Astrocyte of the spinal cord (primary cell): Measurements from ENCODE around the gene CNOT1.
"Not testable (repeated sequence)": the region's sequence is repeated elsewhere in the genome, so short reads cannot be mapped to it uniquely, and the experiment has no call there.

Experiments
- DNase-seq: peaks from one replicate; pipeline ENCODE4 v3.0.0; 2011; ENCODE audit warnings: low read depth, low spot score
- H3K4me3 ChIP-seq: 2 replicates; pipeline ENCODE4 v1.5.1; 2011; ENCODE audit warnings: low read depth, mild to moderate bottlenecking, low read length, moderate library complexity
- in situ Hi-C: cut with HindIII; loops from 2 replicates; pipeline ENCODE4 v1.10.0; 2017; ENCODE audit warnings: low sequenced_read_pairs
- TF ChIP-seq, protein P1 (sequence below): IDR thresholded peaks from 2 replicates; pipeline ENCODE4 v1.5.1; 2012; ENCODE audit warnings: low read depth, mild to moderate bottlenecking, low read length, inconsistent platforms

Gene CNOT1

DNA sequence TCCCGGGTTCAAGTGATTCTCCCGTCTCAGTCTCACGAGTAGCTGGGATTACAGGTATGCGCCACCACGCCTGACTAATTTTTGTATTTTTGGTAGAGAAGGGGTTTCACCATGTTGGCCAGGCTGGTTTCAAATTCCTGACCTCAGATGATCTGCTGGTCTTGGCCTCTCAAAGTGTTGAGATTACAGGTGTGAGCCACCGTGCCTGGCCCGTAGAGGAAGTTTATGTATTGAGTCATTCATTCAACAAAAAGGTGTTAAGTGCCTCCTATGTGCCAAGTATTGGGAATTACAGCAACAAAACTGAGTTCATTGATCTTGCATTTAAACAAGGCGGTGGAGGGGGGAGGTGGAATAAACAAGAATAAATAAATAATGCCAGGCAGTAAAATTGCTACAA is 10.2 kb upstream of the CNOT1 start:
- in situ Hi-C loops, result no loop called here
- TF ChIP-seq, protein P1, sequence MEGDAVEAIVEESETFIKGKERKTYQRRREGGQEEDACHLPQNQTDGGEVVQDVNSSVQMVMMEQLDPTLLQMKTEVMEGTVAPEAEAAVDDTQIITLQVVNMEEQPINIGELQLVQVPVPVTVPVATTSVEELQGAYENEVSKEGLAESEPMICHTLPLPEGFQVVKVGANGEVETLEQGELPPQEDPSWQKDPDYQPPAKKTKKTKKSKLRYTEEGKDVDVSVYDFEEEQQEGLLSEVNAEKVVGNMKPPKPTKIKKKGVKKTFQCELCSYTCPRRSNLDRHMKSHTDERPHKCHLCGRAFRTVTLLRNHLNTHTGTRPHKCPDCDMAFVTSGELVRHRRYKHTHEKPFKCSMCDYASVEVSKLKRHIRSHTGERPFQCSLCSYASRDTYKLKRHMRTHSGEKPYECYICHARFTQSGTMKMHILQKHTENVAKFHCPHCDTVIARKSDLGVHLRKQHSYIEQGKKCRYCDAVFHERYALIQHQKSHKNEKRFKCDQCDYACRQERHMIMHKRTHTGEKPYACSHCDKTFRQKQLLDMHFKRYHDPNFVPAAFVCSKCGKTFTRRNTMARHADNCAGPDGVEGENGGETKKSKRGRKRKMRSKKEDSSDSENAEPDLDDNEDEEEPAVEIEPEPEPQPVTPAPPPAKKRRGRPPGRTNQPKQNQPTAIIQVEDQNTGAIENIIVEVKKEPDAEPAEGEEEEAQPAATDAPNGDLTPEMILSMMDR, result no peak

DNA sequence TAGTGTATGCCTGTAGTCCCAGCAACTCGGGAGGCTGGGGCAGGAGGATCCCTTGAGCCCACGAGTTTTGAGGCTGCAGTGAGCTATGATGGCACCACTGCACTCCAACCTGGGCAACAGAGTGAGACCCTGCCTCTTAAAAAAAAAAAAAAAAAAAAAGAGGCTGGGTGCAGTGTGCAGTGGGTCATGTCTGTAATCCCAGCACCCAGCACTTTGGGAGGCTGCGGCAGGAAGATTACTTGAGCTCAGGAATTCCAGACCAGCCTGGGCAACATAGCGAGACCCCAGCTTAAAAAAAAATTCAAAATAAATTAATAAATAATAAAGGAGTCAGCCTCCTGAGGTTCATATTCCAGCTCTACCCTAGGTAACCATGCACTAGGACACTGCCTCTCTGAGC is 9.6 kb upstream of the CNOT1 start:
- in situ Hi-C loops, result no loop called here
- TF ChIP-seq, protein P1, result no peak
- no peak overlapping the region for H3K4me3 ChIP-seq
- DNase-seq, result no peak

More for the DNA sequence above, 10.2 kb upstream of the CNOT1 start:
- H3K4me3 ChIP-seq, result no peak overlapping the region
- no peak for DNase-seq

DNA sequence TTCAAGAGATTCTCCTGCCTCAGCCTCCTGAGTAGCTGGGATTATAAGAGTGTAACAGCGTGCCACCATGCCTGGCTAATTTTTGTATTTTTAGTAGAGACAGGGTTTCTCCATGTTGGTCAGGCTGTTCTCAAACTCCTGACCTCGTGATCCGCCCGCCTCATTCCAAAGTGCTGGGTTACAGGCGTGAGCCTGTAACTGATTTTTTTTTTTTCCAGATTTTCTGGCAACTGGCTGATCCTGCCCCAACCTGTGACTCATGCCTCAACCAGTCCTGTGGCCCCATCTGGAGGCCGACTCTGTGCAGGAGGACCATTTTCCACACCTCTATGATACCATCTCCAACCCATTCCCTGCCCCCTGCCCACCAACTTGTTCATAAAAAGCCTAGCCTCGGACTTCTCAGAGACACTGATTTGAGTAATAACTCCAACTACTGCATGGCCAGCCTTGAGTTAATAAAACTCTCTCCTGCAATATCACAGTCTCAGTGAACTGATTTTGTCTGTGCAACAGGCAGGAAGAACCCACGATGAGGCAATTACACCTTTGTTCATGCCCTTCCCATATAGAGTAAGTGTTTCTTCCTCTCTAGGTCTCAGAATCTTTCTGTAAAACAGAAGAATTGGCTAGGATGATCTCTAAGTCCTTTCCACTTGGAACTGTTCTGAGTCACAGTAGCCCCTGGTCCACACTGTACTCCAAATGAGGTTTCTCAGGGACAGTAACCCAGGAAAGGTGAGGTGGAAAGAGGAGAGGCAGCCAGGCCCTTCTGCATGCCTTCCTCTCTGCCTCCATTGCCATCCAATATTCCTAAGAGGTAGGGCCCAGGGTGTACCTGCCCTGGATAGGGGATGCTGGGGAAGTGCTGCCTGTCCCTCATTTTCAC is 8.8 kb upstream of the CNOT1 start:
- peak; percentile 81 for DNase-seq
- no peak overlapping the region for H3K4me3 ChIP-seq
- in situ Hi-C loops, result no loop called here
- TF ChIP-seq, protein P1, result peak; percentile 61

DNA sequence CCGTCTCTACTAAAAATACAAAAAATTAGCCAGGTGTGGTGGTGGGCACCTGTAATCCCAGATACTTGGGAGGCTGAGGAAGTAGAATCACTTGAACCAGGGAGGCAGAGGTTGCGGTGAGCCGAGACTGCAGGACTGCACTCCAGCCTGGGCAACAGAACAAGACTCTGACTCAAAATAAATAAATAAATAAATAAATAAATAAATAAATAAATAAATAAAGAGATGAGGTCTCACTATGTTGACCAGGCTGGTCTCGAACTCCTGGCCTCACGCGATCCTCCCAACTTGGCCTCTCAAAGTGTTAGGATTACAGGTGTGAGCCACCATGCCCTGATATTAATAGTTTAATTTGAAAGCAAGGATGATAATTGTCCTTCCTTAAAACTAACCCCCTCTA is 7.4 kb upstream of the CNOT1 start:
- H3K4me3 ChIP-seq, in situ Hi-C loops, DNase-seq: not testable (repeated sequence)

DNA sequence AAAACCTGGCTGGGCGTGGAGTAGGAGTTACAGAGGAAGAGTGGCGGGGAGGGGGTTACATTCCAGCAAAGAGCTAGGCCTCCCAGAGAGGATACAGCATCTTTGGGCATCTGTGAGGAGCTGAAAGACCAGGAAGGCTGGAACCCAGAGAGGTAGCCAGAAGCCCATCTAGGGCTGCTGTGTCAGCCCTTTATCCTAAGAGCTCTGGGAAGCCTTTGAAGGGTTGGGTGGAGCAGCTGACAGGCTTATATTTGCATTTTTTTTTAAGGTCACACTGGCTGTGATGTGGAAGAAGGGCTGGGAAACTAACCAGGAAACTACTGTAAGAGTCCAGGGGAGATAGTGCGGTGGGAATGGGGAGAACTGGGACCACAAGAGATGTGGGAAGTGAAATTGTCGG is 6.8 kb upstream of the CNOT1 start:
- in situ Hi-C loops, result no loop called here
- H3K4me3 ChIP-seq, result no peak overlapping the region
- TF ChIP-seq, protein P1, result no peak
- no peak for DNase-seq

DNA sequence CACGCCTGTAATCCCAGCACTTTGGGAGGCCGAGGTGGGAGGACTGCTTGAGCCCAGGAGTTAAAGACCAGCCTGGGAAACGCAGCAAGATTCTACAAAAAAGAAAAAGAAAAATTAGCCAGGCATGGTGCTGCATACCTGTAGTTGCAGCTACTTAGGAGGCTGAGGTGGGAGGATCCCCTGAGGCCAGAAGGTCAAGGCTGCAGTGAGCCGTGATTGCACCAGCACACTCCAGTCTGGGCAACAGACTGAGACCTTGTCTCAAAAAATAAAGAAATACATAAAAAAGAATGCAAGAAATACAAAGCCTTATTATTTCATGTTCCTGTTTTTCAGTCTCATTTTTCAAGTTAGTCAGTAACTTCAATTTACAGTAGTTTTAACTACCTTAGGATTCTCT is 5.9 kb upstream of the CNOT1 start:
- no peak overlapping the region for H3K4me3 ChIP-seq
- DNase-seq, result no peak
- in situ Hi-C loops, result no loop called here
- TF ChIP-seq, protein P1, result no peak

DNA sequence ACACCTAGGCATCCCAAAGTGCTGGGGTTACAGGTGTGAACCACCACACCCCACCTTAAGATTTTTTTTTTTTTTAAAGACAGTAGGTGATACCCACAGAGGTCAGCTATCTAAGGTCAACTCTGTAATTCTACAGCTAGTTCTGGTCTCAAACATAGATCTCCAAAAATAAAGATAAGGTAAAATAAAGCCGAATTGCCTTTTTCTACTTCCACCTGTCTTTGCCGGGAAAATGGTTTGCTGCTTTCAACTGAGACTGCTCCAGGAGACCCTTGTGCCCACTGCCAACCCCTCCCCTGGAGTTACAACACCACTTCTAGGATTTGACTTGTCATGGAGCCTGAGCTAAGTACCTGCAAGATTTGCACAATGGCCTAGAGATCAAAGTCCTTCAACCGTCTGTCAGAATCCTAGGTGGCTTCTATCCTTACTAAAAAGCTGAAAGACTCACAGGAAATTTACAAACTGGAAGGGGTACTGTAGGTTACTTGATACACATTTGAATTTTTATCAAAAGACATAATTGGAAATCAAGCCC is 4.7 kb upstream of the CNOT1 start:
- TF ChIP-seq, protein P1, result no peak
- no peak for DNase-seq
- in situ Hi-C loops, result no loop called here
- H3K4me3 ChIP-seq, result no peak overlapping the region
